GM19467 (cell line): ENCODE data around the gene PRDX2.
"Not testable (repeated sequence)": the region's sequence is repeated elsewhere in the genome, so short reads cannot be mapped to it uniquely, and the experiment has no call there.

ENCODE experiments used
- ATAC-seq: cut with Tn5 transposase; IDR thresholded peaks from one replicate; pipeline ENCODE4 v1.9.1; 2021; ENCODE audit warnings: mild to moderate bottlenecking, moderate library complexity; ENCODE audit not compliant: unreplicated experiment

The PRDX2 gene

GRCh38 chr19:12828494-12828893 is 26.9 kb upstream of the PRDX2 start:
- no peak for ATAC-seq

- ATAC-seq = no peak
These were observed 23.9 kb upstream of the PRDX2 start for GRCh38 chr19:12825254-12826131.

GRCh38 chr19:12821761-12822160 is 20.2 kb upstream of the PRDX2 start:
- ATAC-seq = no peak

- not testable (repeated sequence) for ATAC-seq
These were observed 16.2 kb upstream of the PRDX2 start for GRCh38 chr19:12817810-12818209.

- not testable (repeated sequence) for ATAC-seq
These were observed 15.6 kb upstream of the PRDX2 start for GRCh38 chr19:12817188-12817587.

- ATAC-seq = no peak
These were observed 13.5 kb upstream of the PRDX2 start for GRCh38 chr19:12815088-12815487.

- no peak for ATAC-seq
These were observed 4.9 kb upstream of the PRDX2 start, which contains the start of gene RNASEH2A for GRCh38 chr19:12806242-12807081. RNASEH2A (plus strand) TSS chr19:12806584; CDS start chr19:12806674, 90 bp downstream.

GRCh38 chr19:12804051-12804450 is 2.5 kb upstream of the PRDX2 start:
- no peak for ATAC-seq

- no peak for ATAC-seq
These were observed 887 bp upstream of the PRDX2 start for GRCh38 chr19:12802267-12803106.

GRCh38 chr19:12800923-12801465 is 606 bp downstream of the PRDX2 start:
- ATAC-seq = no peak

GRCh38 chr19:12800466-12800770 is 1.2 kb downstream of the PRDX2 start:
- no peak for ATAC-seq

GRCh38 chr19:12799742-12800465 is 1.7 kb downstream of the PRDX2 start:
- no peak for ATAC-seq

- not testable (repeated sequence) for ATAC-seq
These were observed 4.0 kb downstream of the PRDX2 start for GRCh38 chr19:12797607-12798006.

- no peak for ATAC-seq
These were observed 4.4 kb downstream of the PRDX2 start for GRCh38 chr19:12797141-12797587.

- no peak for ATAC-seq
These were observed 5.2 kb downstream of the PRDX2 start for GRCh38 chr19:12796146-12797071.

GRCh38 chr19:12794971-12795381 is 6.6 kb downstream of the PRDX2 start:
- ATAC-seq = no peak

- ATAC-seq = no peak
These were observed 7.2 kb downstream of the PRDX2 start for GRCh38 chr19:12794196-12794941.
